SU-DHL-6 (cell line): Measurements from ENCODE around the gene LZTS2.

Source experiments
- H2AFZ ChIP-seq: fragments of 200-600 bp; sonication (generic); 2 replicates; pipeline ENCODE4 v1.6.1; 2014; ENCODE audit warnings: low read depth, mild to moderate bottlenecking, moderate library complexity, mixed read lengths, antibody characterized with exemption, low read length; ENCODE audit not compliant: severe bottlenecking
- H3F3A ChIP-seq: fragments of 200-600 bp; shearing (Covaris generic); 2 replicates; pipeline ENCODE4 v1.6.0; 2016; ENCODE audit warnings: antibody characterized with exemption, mild to moderate bottlenecking; ENCODE audit not compliant: insufficient read depth
- H3K27ac ChIP-seq: fragments of 200-600 bp; sonication (generic); 2 replicates; pipeline ENCODE4 v1.5.1; 2016; ENCODE audit warnings: low read depth, mild to moderate bottlenecking, low read length, moderate library complexity, mixed read lengths
- H3K27me3 ChIP-seq: fragments of 200-600 bp; sonication (generic), shearing (Covaris generic); 2 replicates; pipeline ENCODE4 v1.6.0; 2014; ENCODE audit warnings: mild to moderate bottlenecking, low read length
- H3K36me3 ChIP-seq: fragments of 200-600 bp; sonication (generic); 2 replicates; pipeline ENCODE4 v1.6.1; 2014; ENCODE audit warnings: mild to moderate bottlenecking, low read length, mixed read lengths
- H3K4me2 ChIP-seq: fragments of 300-600, 200-600 bp; shearing (Covaris generic), sonication (generic); 2 replicates; pipeline ENCODE4 v1.6.0; 2014; ENCODE audit warnings: low read length, low read depth, mild to moderate bottlenecking; ENCODE audit not compliant: poor library complexity, severe bottlenecking
- H3K4me3 ChIP-seq: fragments of 200-600 bp; sonication (generic); 2 replicates; pipeline ENCODE4 v1.5.1; 2014; ENCODE audit warnings: antibody characterized with exemption, low read length, mild to moderate bottlenecking, mixed read lengths; ENCODE audit not compliant: insufficient read depth, poor library complexity, severe bottlenecking
- H3K79me2 ChIP-seq: fragments of 200-600 bp; sonication (generic); 2 replicates; pipeline ENCODE4 v1.6.1; 2014; ENCODE audit warnings: mild to moderate bottlenecking, low read length, moderate library complexity; ENCODE audit not compliant: insufficient read depth
- H3K9ac ChIP-seq: fragments of 200-600 bp; sonication (generic); 2 replicates; pipeline ENCODE4 v1.7.0; 2014; ENCODE audit warnings: mild to moderate bottlenecking, low read length
- H3K9me2 ChIP-seq: fragments of 200-600 bp; sonication (generic); replicated peaks from 2 replicates; pipeline ENCODE4 v1.6.1; 2014; ENCODE audit warnings: low read length; ENCODE audit not compliant: insufficient read depth
- H3K9me3 ChIP-seq: fragments of 200-600 bp; sonication (generic); 2 replicates; pipeline ENCODE4 v1.6.1; 2014; ENCODE audit warnings: low read length, mixed read lengths; ENCODE audit not compliant: insufficient read depth
- H4K20me1 ChIP-seq: fragments of 200-600 bp; sonication (generic); 2 replicates; pipeline ENCODE4 v1.6.1; 2014; ENCODE audit warnings: low read depth, mild to moderate bottlenecking, antibody characterized with exemption, low read length, moderate library complexity, mixed read lengths
- EZH2phosphoT487 ChIP-seq: fragments of 200-600 bp; sonication (generic), shearing (Covaris generic); conservative IDR thresholded peaks from 2 replicates; pipeline ENCODE4 v1.6.1; 2018; ENCODE audit warnings: mild to moderate bottlenecking, antibody characterized with exemption, low read length, moderate library complexity, mixed read lengths
- TF ChIP-seq, protein P1 (sequence below): fragments of 200-600 bp; sonication (generic); IDR thresholded peaks from one replicate; pipeline ENCODE4 v1.5.1; 2017; ENCODE audit warnings: antibody characterized with exemption, mild to moderate bottlenecking, low read length, moderate library complexity; ENCODE audit not compliant: insufficient read depth, poor library complexity, severe bottlenecking

Gene LZTS2

DNA sequence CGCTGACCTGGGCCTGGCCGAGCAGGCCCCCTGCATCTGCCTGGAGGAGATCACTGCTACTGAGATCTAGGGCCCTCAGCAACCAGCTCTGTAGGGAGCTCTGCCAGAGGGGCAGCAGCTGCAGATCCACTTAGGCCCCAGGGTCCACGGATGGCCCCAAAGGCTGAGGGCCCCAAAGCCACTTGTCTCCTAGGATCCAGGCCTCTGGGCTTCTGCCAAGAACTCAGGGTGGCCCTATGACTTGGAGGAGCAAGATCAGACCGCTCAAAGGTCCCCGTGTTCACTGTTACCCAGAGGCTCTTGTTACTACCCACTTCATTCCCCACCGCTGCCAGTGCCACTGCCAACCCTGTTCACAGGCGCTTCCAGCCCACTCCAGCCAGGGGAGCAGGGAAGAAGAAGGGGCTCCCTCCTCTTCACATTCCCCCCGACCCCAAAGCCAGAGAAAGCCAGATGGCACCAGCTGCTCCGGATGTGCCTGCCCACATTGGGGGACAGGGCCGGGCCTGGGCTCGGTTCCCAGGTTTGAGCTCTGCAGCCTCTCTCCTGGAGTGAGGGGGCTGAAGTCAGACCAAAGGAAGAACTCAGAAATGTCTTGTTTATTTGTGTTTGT is 7.6 kb downstream of the LZTS2 start:
- Histone ChIP-seq H3K9ac (no peak overlapping the region), H2AFZ (no peak overlapping the region), H3F3A (no peaks in the 10 kb centered on the region), H3K36me3 (no peaks in the 10 kb centered on the region), H3K27ac (no peak overlapping the region), H3K4me2 (no peak overlapping the region), H3K9me2 (no peaks in the 10 kb centered on the region), H3K9me3 (no peaks in the 10 kb centered on the region), H4K20me1 (no peaks in the 10 kb centered on the region), H3K79me2 (no peaks in the 10 kb centered on the region), H3K4me3 (no peak overlapping the region), H3K27me3 (no peaks in the 10 kb centered on the region)
- no peak for TF ChIP-seq EZH2phosphoT487
- TF ChIP-seq, protein P1, sequence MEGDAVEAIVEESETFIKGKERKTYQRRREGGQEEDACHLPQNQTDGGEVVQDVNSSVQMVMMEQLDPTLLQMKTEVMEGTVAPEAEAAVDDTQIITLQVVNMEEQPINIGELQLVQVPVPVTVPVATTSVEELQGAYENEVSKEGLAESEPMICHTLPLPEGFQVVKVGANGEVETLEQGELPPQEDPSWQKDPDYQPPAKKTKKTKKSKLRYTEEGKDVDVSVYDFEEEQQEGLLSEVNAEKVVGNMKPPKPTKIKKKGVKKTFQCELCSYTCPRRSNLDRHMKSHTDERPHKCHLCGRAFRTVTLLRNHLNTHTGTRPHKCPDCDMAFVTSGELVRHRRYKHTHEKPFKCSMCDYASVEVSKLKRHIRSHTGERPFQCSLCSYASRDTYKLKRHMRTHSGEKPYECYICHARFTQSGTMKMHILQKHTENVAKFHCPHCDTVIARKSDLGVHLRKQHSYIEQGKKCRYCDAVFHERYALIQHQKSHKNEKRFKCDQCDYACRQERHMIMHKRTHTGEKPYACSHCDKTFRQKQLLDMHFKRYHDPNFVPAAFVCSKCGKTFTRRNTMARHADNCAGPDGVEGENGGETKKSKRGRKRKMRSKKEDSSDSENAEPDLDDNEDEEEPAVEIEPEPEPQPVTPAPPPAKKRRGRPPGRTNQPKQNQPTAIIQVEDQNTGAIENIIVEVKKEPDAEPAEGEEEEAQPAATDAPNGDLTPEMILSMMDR = no peak

DNA sequence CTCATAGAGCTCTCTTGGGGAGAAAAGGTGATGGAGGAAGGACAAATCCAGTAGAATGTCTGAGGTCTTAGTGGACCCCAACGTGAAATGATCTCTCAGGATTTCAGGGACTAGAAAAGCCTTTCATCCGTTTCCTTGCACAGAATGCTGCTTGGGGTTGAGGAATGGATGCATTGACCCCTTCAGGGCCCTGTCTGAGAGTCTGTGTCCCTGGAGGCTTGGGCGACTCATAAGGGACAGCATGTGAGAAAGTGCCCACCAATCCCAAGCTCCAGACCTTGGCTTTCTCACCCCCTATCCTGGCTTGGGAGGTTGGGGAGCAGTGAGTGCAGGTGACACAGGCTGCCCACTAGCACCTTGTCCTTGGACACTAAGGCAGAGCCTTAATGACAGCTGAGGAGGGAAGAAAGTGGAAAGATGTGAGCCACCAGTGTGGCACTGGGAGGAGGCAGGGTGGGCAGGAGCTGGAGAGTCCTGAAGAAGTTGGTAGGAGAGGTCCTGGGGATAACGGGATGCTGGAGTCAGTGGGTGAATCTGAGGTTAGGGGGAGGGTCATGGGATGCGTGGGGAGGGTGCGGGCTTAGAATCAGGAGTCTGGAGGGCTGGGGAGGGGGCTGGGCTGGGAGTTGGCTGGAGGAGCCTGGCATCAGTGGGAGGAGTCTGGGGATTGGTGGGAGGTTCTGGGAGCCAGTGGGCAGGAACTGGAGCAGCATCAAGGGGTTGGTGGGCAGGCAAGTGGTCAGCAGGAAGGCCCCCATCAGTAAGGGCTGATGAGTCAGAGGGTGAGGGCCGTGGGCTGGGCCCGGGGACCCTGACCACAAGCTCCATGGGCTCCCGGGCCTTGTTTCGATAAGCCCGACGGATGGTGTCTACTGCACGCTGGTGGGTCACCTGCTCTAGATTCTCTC is 8.6 kb downstream of the LZTS2 start:
- no peak overlapping the region for H3K4me2 ChIP-seq
- no peak for TF ChIP-seq EZH2phosphoT487
- TF ChIP-seq, protein P1 = no peak
- no peaks in the 10 kb centered on the region for H3K27me3 ChIP-seq
- H2AFZ ChIP-seq = no peak overlapping the region
- H3K9me3 ChIP-seq = no peaks in the 10 kb centered on the region
- H3F3A ChIP-seq = no peaks in the 10 kb centered on the region
- H3K27ac ChIP-seq = no peak overlapping the region
- no peaks in the 10 kb centered on the region for H3K9me2 ChIP-seq
- no peak overlapping the region for H3K9ac ChIP-seq
- no peak overlapping the region for H3K4me3 ChIP-seq
- no peaks in the 10 kb centered on the region for H3K36me3 ChIP-seq
- H3K79me2 ChIP-seq = no peaks in the 10 kb centered on the region
- no peaks in the 10 kb centered on the region for H4K20me1 ChIP-seq

DNA sequence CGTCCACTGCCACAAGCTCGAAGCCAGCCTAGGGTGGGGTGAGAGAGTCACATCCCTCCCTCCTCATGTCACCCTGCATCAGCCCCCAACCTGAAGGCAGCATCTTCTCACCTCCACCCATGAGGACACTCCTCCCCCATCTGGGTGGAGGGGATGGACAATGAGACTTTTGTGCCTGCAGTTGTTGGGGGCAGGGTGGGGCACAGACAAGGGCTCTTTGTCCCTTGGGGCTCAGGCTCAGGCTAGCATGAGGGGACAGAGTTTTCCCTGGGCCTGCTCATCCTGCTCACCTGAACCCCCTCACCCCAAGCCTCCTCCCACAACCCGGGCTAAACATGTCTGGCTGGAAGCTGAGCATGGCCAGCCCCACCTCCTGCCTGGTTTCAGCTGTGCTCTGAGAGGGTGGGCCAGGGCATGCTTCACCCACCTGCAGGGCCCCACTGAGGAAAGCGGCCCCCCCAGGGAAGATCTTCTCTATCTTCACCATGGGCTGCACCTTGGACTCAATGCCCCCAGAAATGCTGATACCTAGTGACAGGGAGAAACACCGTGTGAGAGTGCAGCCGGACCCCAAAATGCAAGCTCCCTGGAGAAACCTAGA is 9.3 kb downstream of the LZTS2 start:
- TF ChIP-seq, protein P1 = no peak
- no peak for TF ChIP-seq EZH2phosphoT487
- H3K9me2 ChIP-seq = no peaks in the 10 kb centered on the region
- no peaks in the 10 kb centered on the region for H4K20me1 ChIP-seq
- no peaks in the 10 kb centered on the region for H3K36me3 ChIP-seq
- H2AFZ ChIP-seq = no peak overlapping the region
- no peaks in the 10 kb centered on the region for H3K79me2 ChIP-seq
- H3F3A ChIP-seq = no peaks in the 10 kb centered on the region
- no peaks in the 10 kb centered on the region for H3K27me3 ChIP-seq
- no peak overlapping the region for H3K4me3 ChIP-seq
- H3K9ac ChIP-seq = no peak overlapping the region
- no peak overlapping the region for H3K27ac ChIP-seq
- no peaks in the 10 kb centered on the region for H3K9me3 ChIP-seq
- H3K4me2 ChIP-seq = no peak overlapping the region
